Stomach (tissue), 4 donors: ENCODE data around the gene SLC10A3.

Experiments
- EP300 ChIP-seq: sonication (generic); formaldehyde crosslinking; IDR thresholded peaks from one replicate; pipeline ENCODE4 v1.6.1; 2017; ENCODE audit warnings: antibody characterized with exemption
- POLR2A ChIP-seq, 4 donors: fragments of 450-650 bp; IDR thresholded peaks; one replicate each; pipeline ENCODE4 v1.6.1; 2016; ENCODE audit warnings: antibody characterized with exemption in 4 of 4, control low read depth in 2 of 4, mild to moderate bottlenecking in 1 of 4, moderate library complexity in 1 of 4
- POLR2AphosphoS5 ChIP-seq, 3 donors: sonication (generic); formaldehyde crosslinking; IDR thresholded peaks; one replicate each; pipeline ENCODE4 v1.6.1; 2016; ENCODE audit warnings: antibody characterized with exemption in 3 of 3
- TF ChIP-seq, protein P1 (sequence below), 7 experiments: fragments of 450-650 bp in 4 of 7; fragments of 200-600 bp in 3 of 7; sonication (generic) in 3 of 7; IDR thresholded peaks; one replicate each; pipeline ENCODE4 v1.5.1; 2016 to 2019; ENCODE audit warnings: antibody characterized with exemption in 7 of 7, control low read depth in 2 of 7, mild to moderate bottlenecking in 1 of 7

GRCh38 chrX:154439841-154440240 is 50.6 kb downstream of the SLC10A3 start:
- no peak for TF ChIP-seq POLR2A (IDR thresholded peaks at IDR 0.05)
- TF ChIP-seq, protein P1, sequence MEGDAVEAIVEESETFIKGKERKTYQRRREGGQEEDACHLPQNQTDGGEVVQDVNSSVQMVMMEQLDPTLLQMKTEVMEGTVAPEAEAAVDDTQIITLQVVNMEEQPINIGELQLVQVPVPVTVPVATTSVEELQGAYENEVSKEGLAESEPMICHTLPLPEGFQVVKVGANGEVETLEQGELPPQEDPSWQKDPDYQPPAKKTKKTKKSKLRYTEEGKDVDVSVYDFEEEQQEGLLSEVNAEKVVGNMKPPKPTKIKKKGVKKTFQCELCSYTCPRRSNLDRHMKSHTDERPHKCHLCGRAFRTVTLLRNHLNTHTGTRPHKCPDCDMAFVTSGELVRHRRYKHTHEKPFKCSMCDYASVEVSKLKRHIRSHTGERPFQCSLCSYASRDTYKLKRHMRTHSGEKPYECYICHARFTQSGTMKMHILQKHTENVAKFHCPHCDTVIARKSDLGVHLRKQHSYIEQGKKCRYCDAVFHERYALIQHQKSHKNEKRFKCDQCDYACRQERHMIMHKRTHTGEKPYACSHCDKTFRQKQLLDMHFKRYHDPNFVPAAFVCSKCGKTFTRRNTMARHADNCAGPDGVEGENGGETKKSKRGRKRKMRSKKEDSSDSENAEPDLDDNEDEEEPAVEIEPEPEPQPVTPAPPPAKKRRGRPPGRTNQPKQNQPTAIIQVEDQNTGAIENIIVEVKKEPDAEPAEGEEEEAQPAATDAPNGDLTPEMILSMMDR (IDR thresholded peaks at IDR 0.05): no peak
- TF ChIP-seq POLR2AphosphoS5 (IDR thresholded peaks at IDR 0.05): no peak
- TF ChIP-seq EP300: no peak
